Activated CD4-positive, alpha-beta T cell treated with anti-CD3 and anti-CD28 coated beads, Interleukin-2, amount 50 U/mL, for 48 hours (primary cell): ENCODE measurements around the gene CCZ1.
"Not testable (repeated sequence)": the region's sequence is repeated elsewhere in the genome, so short reads cannot be mapped to it uniquely, and the experiment has no call there.

ENCODE experiments used
- DNase-seq, 2 experiments: peaks; one replicate each; pipeline ENCODE4 v3.0.0-alpha.2; 2020

Gene CCZ1

DNA sequence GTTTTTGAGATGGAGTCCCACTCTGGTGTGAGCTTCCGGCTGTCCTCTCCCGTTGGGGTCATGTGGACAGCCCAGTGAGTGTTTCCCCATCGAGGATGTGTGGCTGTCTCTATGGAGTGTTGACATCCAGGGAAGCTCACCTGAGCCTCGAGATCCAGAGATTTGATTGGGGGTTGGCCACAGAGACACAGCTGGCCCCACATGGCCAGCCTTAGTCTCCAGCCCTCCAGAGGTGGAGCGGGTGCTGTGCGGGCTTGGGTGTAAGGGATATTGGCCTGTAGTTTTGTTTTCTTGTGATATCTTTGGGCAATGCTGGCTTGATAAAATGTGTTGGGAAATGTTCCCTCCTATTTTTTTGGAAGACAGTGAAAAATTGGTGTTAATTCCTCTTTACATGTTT, 18.0 kb downstream of the CCZ1 start:
- DNase-seq: not testable (repeated sequence)

DNA sequence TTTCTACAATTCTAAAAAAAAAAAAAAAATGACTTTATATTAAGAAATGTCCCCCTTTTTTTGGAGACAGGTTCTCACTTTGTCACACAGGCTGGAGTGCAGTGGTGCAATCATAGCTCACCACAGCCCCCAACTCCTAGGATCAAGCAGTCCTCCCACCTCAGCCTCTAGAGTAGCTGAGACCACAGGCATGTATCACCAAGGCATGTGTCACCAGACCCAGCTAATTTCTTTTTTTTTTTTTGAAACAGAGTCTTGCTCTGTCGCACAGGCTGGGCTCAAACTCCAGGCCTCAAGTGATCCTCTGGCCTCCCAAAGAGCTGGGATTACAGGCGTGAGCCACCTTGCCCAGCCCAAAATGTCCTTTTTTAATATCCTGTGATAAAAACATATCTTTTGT, 25.6 kb downstream of the CCZ1 start:
- not testable (repeated sequence) for DNase-seq

DNA sequence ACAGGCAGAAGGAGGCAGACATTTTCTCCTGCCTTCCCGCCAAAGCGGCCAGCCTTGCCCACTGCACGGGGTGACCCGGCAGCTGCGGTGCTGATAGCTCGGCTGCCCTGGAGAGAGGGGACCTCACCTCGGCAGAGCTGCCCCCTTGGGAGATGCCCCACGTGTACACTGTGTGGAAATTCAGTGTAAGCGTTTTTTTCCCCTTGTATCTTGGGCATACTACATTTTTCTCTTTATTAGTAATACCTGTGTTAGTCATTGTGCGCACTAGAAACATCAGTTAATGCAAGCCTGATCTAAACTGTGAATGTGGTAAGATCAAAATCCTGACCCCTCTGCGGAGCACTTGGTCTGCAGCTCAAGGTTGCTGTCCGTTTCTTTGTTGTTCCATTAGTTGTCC, 26.1 kb downstream of the CCZ1 start:
- DNase-seq: not testable (repeated sequence)

DNA sequence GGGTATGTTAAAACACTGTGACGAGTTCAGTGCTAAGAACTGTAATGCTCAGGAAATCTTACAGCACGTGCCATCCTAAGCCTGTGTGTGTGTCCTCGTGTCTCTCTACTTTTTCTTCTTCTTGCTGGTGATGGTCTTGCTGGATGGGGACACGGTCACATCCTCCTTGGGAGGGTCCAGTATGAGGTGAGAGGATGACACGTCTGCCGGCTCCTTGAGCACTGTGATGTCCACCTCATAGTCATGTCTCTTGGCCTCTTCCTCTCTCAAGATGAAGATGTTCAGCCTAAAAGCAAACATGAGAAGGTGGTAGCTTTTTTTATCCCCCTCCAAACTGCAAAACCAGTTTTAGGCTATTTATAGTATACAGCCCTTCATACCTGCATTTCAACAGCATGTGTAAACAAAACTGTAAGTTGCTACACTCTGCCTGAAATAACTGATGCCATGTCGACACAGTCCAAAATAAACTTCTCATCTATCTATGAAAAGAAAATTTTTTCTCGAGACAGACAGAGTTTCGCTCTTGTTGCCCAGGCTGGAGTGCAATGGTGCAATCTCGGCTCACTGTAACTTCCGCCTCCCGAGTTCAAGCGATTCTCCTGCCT, 27.8 kb downstream of the CCZ1 start:
- DNase-seq: not testable (repeated sequence)

DNA sequence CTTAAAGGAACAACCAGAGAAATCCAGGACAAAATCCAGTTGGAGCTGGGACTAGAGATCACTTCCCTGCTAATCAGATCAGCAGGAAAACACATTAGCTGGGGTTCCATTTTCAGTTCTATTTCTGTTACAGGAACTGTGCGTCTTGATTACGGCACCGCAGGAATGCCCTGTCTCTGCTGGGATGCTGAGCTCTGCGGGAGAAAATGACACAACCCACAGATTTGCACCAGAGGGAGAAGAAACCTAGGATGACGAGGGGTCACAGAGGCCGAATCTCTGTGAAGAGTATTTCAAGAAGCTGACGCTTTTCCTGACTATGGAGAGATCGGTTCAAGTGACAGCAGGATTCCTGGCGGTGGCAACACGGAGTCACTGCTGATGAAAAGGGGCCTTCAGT, 31.8 kb downstream of the CCZ1 start:
- not testable (repeated sequence) for DNase-seq

DNA sequence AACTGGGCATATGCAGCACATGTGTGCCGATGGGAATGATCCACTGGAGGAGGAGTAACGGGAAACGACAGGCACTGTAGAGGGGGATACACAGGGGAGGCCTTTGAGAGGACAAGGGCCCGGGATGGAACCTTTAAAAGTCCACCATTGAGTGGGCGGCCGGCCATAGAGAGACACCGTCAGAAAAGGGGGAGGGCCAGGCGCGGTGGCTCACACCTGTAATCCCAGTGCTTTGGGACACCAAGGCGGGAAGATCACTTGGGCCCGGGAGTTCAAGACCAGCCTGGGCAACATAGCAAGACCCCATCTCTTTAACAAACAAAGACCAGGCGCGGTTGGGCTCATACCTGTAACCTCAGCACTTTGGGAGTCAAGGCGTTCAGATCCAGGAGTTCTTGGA, 32.7 kb downstream of the CCZ1 start:
- DNase-seq: not testable (repeated sequence)

DNA sequence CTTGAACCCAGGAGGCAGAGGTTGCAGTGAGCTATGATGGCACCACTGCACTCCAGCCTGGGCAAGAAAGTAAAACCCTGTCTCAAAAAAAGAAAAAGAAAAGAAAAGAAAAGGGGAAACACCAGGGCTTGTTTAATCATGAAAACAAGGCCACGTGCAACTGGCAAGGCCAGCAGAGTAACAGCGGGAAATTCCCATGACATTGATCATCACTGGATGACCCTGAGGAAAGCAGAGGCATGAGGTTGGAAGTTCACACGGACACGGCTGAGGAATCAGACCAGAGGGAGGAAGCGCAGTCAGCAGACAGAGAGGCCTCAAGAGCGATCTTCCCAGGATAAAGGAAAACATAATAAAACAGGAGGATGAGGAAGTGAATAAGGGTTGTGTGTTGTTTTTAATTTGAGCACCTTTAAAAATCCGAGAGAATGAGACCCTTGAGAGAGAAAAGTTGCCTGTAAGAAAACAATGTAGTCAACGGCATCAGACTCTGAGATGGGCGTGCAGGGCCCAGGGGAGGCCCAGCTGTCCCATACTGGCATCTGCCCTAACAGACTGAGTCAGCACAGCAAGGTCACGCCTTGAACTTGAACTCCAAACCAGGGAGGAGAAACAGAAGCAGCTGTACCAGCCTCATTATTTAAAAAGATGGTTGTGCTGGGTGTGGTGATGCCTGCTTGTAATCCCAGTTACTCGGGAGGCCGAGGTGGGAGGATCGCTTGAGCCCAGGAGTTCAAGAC, 33.5 kb downstream of the CCZ1 start:
- not testable (repeated sequence) for DNase-seq

DNA sequence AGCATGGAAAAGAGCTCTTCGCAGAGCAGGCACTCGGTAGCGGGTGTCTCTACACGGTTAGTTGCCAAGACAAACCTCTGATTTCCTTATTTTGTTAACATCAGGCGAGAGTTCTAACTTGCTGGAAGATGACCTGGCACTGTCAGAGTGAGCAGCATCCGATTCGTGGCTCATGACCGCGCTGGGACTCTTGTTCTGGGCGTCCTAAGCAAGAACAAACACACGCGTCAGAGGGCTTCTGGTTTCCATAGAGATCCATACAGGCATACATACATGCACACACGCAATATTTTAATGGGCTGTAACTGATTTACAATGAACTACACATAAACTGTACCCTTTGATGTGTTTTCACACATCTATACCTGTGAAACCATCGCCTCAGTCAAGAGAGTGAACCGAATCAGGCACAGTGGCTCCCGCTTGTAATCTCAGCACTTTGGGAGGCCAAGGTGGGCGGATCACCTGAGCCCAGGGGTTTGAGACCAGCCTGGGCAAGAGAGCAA, 36.5 kb downstream of the CCZ1 start:
- DNase-seq: not testable (repeated sequence)

DNA sequence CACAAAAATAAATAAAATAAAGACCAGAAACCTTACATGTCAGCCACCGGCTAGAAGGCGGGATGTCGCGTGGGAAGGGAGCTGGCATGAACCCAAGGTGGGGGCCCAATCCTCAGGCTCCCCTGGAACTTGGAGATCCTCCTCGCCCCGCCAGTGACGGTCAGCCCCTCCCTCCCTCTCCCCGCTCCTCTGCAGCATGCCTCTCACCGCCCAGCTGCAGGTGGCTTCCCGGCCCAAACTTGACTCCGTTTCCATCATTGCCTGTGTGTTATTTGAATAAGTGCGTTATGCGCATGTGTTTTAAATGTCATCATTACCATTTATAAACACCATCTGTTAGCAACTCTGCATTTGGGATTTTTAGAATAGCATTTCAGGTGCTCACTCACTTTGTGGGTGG, 64.7 kb downstream of the CCZ1 start:
- not testable (repeated sequence) for DNase-seq

DNA sequence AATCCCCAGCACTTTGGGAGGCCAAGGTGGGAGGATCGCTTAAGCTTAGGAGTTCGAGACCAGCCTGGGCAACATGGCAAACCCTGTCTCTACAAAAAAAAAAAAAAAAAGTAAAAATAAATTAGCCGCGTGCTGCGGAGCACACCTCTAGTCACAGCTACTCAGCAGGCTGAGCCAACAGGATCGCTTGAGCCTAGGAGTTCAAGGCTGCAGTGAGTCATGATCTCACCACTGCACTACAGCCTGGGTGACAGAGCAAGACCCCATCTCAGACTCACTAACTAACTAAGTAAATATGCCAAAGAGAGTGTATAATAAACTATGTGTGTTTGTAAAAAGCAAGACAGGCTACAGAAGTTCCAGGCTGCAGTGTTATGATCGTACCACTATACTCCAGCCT, 65.3 kb downstream of the CCZ1 start:
- not testable (repeated sequence) for DNase-seq

DNA sequence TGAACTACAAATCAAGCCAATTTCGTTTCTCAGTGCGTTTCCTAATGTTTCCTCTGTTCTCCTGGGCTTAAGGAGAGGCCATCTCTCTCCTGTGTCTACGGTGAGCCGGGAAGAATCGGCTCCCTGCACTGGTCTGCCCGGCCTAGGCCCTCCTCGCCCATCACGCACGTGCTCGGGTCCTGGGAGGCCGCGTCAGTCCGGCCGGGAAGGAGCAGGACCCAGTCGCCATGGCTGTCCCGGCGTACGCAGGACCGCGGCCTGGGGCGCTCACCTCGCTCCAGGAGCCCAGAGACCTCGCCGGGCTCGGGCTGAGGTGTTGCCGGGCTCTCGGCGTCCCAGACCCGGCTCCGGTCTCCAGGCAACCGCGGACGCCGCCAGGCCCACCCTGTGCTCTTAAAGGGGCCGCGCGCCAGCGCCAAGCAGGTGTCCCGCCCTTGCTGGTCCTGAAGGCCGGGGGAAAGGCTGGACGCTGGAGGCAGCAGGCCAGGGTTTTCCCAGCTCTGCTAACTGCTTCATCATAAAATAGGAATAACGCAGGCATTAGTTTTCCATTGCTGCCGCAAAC, 71.9 kb downstream of the CCZ1 start, which contains the start of gene RSPH10B:
Gene RSPH10B, minus strand, starts transcription at position 343 of the 565 bp plus-strand sequence. CDS start 3,573 bp downstream, outside the sequence.
- not testable (repeated sequence) for DNase-seq

DNA sequence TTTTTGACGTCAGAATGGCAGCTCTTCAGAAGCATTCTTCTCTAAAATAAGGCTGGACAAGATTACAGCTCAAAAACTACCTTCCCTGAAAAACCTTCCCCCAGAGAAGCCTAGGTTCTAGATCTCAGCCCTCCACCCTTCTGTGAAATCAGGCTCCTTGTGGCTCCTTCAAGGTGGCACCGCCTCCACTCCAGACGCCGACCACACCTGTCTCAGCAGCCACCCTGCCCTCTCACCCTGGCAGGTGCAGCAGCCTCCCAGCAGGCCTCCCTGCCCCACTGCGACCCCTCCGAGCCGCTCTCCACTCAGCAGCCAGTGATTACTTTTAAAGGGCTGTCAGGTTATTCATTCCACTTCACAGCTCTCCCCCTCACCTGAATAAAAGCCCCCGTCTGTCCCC, 75.0 kb downstream of the CCZ1 start:
- DNase-seq: not testable (repeated sequence)
